K562 (cell line): ENCODE results near the gene ENDOD1. TPM values are rescaled to one million over a fixed set of nuclear protein-coding genes. Genes with fewer than 3 reads are reported as not detected.

Source experiments
- CHD1 ChIP-seq: fragments of 200-600 bp; sonication (generic); IDR thresholded peaks from one replicate; pipeline ENCODE4 v1.6.1; 2012; ENCODE audit warnings: mild to moderate bottlenecking, moderate library complexity, low read length, inconsistent platforms
- EGR1 ChIP-seq: fragments of 450-650 bp; conservative IDR thresholded peaks from 2 replicates; pipeline ENCODE4 v1.6.1; 2017; ENCODE audit warnings: mild to moderate bottlenecking
- MED1 ChIP-seq: sonication (generic); formaldehyde crosslinking; IDR thresholded peaks from 2 replicates; pipeline ENCODE4 v1.8.1; 2023; ENCODE audit warnings: missing genetic modification reagents, borderline replicate concordance
- NCOR1 ChIP-seq: fragments of 450-650 bp; IDR thresholded peaks from 2 replicates; pipeline ENCODE4 v1.6.1; 2016; ENCODE audit warnings: mild to moderate bottlenecking, moderate library complexity
- NFXL1 ChIP-seq: fragments of 450-650 bp; formaldehyde crosslinking; IDR thresholded peaks from 2 replicates; pipeline ENCODE4 v1.4.0; 2021; ENCODE audit warnings: mild to moderate bottlenecking
- STAT5A ChIP-seq: IDR thresholded peaks from 2 replicates; pipeline ENCODE4 v1.6.1; 2012; ENCODE audit warnings: low read length, inconsistent platforms, borderline replicate concordance
- TCF7 ChIP-seq: sonication (generic); IDR thresholded peaks from 2 replicates; pipeline ENCODE4 v1.6.1; 2016; ENCODE audit warnings: antibody characterized with exemption, borderline replicate concordance
- polyA plus RNA-seq, 8 experiments: library from polyadenylated mRNA; depleted of rRNA in 4 of 8; stranded (reverse) in 5 of 8; unstranded in 3 of 8; fragments of >200 nt; fragmentation: Nextera tagmentation in 2 of 8; fragmentation: Illumina TruSeq in 1 of 8; extraction: Ambion mirVana in 2 of 8; extraction: Trizol in 1 of 8; gene quantifications; 2 replicates each; pipeline versions ENCODE4 v1.2.1 to v1.2.3, GENCODE V29; 2011 to 2014; ENCODE audit warnings: inconsistent platforms in 1 of 8, missing spikeins in 1 of 8
- total RNA-seq, 7 experiments: library from RNA; depleted of rRNA in 6 of 7; stranded (reverse); fragments of >200 nt in 6 of 7; fragmentation: Illumina TruSeq in 2 of 7; extraction: Trizol in 2 of 7; gene quantifications; 2 replicates each; pipeline versions ENCODE4 v1.2.1 to v1.2.3, GENCODE V29; 2011 to 2021; ENCODE audit warnings: low replicate concordance in 1 of 7
- TF ChIP-seq, protein P1 (sequence below): fragments of 250-450 bp; sonication (Bioruptor Pico); IDR thresholded peaks from 2 replicates; pipeline ENCODE4 v1.4.0; 2020; ENCODE audit warnings: mild to moderate bottlenecking, moderate library complexity
- TF ChIP-seq, protein P2 (sequence below), 2 experiments: fragments of 450-650 bp; IDR thresholded peaks; 2 replicates each; pipeline ENCODE4 v1.6.1; 2016; ENCODE audit warnings: mild to moderate bottlenecking in 2 of 2, borderline replicate concordance in 1 of 2, low read depth in 1 of 2, moderate library complexity in 1 of 2
- TF ChIP-seq, protein P3 (sequence below), 3 experiments: fragments of 200-800 bp in 1 of 3; fragments of 250-450 bp in 1 of 3; fragments of 450-650 bp in 1 of 3; sonication (Bioruptor Pico) in 1 of 3; sonication (Bioruptor generic) in 1 of 3; formaldehyde crosslinking in 1 of 3; IDR thresholded peaks; 2 replicates each; pipeline versions ENCODE4 v1.6.1 to v1.8.0; 2016 to 2022; ENCODE audit warnings: mild to moderate bottlenecking in 2 of 3, missing genetic modification characterization in 2 of 3, missing compliant biosample characterization in 1 of 3, moderate library complexity in 1 of 3

Gene ENDOD1
- total and polyA plus RNA-seq, 9 of the 15 experiments (the other 6 are each of a cell fraction or from before 2014, with no cell fraction given) = 4.2 to 11.8 (median 9.3) TPM

- TF ChIP-seq, protein P1, sequence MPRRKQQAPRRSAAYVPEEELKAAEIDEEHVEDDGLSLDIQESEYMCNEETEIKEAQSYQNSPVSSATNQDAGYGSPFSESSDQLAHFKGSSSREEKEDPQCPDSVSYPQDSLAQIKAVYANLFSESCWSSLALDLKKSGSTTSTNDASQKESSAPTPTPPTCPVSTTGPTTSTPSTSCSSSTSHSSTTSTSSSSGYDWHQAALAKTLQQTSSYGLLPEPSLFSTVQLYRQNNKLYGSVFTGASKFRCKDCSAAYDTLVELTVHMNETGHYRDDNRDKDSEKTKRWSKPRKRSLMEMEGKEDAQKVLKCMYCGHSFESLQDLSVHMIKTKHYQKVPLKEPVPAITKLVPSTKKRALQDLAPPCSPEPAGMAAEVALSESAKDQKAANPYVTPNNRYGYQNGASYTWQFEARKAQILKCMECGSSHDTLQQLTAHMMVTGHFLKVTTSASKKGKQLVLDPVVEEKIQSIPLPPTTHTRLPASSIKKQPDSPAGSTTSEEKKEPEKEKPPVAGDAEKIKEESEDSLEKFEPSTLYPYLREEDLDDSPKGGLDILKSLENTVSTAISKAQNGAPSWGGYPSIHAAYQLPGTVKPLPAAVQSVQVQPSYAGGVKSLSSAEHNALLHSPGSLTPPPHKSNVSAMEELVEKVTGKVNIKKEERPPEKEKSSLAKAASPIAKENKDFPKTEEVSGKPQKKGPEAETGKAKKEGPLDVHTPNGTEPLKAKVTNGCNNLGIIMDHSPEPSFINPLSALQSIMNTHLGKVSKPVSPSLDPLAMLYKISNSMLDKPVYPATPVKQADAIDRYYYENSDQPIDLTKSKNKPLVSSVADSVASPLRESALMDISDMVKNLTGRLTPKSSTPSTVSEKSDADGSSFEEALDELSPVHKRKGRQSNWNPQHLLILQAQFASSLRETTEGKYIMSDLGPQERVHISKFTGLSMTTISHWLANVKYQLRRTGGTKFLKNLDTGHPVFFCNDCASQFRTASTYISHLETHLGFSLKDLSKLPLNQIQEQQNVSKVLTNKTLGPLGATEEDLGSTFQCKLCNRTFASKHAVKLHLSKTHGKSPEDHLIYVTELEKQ (CRISPR knock-in tag) = no peak
- TF ChIP-seq NFXL1 (CRISPR knock-in tag) (no peak), STAT5A (peak; percentile 87), TCF7 (no peak), EGR1 (peak; percentile 43), NCOR1 (peak; percentile 89), CHD1 (no peak), MED1 (no peak)
- TF ChIP-seq, protein P2, sequence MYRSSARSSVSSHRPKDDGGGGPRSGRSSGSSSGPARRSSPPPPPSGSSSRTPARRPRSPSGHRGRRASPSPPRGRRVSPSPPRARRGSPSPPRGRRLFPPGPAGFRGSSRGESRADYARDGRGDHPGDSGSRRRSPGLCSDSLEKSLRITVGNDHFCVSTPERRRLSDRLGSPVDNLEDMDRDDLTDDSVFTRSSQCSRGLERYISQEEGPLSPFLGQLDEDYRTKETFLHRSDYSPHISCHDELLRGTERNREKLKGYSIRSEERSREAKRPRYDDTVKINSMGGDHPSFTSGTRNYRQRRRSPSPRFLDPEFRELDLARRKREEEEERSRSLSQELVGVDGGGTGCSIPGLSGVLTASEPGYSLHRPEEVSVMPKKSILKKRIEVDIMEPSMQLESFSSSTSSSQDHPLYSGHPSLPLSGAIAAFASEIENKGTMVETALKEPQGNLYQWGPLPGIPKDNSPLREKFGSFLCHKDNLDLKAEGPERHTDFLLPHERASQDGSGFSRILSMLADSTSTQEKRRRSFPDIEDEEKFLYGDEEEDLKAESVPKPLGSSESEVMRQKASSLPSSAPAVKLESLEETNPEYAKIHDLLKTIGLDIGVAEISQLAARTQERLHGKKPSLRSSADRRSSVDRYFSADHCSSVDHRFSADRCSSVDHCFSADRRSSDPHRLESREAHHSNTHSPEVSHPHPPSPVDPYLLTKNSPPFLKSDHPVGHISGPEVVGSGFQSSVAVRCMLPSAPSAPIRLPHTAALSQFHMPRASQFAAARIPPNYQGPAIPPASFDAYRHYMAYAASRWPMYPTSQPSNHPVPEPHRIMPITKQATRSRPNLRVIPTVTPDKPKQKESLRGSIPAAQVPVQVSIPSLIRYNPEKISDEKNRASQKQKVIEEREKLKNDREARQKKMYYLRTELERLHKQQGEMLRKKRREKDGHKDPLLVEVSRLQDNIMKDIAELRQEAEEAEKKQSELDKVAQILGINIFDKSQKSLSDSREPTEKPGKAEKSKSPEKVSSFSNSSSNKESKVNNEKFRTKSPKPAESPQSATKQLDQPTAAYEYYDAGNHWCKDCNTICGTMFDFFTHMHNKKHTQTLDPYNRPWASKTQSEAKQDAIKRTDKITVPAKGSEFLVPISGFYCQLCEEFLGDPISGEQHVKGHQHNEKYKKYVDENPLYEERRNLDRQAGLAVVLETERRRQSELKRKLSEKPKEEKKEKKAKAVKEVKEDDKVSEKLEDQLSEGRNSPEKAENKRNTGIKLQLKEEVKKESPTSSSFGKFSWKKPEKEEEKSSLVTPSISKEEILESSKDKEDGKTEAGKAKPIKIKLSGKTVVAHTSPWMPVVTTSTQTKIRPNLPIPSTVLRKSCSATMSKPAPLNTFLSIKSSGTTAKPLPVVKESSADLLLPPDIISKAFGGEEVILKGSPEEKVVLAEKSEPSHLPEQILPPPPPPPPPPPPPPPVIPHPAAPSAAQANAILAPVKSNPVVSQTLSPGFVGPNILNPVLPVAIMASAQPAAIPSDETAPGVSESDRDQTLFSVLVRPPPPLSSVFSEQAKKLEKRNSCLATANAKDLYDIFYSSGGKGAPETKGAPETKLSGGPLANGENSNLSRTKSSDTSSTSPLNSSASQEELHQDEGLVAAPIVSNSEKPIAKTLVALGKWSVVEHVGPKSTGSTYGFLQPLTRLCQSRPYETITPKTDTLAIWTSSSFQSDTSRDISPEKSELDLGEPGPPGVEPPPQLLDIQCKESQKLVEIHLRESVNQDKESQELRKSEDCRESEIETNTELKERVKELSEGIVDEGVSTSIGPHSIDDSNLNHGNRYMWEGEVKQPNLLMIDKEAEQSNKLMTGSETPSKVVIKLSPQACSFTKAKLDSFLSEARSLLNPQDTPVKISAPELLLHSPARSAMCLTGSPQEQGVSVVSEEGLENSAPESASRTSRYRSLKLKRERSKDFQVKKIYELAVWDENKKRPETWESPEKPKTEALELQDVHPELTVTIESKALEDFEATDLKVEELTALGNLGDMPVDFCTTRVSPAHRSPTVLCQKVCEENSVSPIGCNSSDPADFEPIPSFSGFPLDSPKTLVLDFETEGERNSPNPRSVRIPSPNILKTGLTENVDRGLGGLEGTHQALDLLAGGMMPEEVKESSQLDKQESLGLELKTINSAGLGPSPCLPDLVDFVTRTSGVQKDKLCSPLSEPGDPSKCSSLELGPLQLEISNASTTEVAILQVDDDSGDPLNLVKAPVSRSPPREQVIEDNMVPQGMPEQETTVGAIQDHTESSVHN (IDR thresholded peaks at IDR 0.05; ENCODE audit: borderline replicate concordance in 1 of 2, low read depth in 1 of 2) = no peak; a peak in 1 of 4 replicates
- TF ChIP-seq, protein P3, sequence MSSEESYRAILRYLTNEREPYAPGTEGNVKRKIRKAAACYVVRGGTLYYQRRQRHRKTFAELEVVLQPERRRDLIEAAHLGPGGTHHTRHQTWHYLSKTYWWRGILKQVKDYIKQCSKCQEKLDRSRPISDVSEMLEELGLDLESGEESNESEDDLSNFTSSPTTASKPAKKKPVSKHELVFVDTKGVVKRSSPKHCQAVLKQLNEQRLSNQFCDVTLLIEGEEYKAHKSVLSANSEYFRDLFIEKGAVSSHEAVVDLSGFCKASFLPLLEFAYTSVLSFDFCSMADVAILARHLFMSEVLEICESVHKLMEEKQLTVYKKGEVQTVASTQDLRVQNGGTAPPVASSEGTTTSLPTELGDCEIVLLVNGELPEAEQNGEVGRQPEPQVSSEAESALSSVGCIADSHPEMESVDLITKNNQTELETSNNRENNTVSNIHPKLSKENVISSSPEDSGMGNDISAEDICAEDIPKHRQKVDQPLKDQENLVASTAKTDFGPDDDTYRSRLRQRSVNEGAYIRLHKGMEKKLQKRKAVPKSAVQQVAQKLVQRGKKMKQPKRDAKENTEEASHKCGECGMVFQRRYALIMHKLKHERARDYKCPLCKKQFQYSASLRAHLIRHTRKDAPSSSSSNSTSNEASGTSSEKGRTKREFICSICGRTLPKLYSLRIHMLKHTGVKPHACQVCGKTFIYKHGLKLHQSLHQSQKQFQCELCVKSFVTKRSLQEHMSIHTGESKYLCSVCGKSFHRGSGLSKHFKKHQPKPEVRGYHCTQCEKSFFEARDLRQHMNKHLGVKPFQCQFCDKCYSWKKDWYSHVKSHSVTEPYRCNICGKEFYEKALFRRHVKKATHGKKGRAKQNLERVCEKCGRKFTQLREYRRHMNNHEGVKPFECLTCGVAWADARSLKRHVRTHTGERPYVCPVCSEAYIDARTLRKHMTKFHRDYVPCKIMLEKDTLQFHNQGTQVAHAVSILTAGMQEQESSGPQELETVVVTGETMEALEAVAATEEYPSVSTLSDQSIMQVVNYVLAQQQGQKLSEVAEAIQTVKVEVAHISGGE (CRISPR knock-in tag; IDR thresholded peaks at IDR 0.05) = 0 out of 6 replicates have a peak, but pooled peaks of 1 of the 3 experiments have one; percentile 14
Observed at GRCh38 chr11:95108671-95109551, 19.3 kb downstream of the ENDOD1 start (continued).
